Loucy (cell line): ENCODE results near the gene TSTD2.
A peak's percentile ranks its signal among the peaks of the same experiment; 100 is the strongest.

Source experiments
- H2AFZ ChIP-seq: fragments of 200-600 bp; sonication (generic); 2 replicates; pipeline ENCODE4 v1.6.0; 2016; ENCODE audit warnings: antibody characterized with exemption, mild to moderate bottlenecking, low read length, moderate library complexity
- H3F3A ChIP-seq: fragments of 200-600 bp; 2 replicates; pipeline ENCODE4 v1.6.0; 2016; ENCODE audit warnings: antibody characterized with exemption, low read depth, mild to moderate bottlenecking
- H3K27me3 ChIP-seq: fragments of 200-600 bp; sonication (generic); 2 replicates; pipeline ENCODE4 v1.6.1; 2014; ENCODE audit warnings: low read length, mild to moderate bottlenecking; ENCODE audit not compliant: insufficient read depth, poor library complexity, severe bottlenecking
- H3K36me3 ChIP-seq: fragments of 200-600 bp; sonication (generic); 2 replicates; pipeline ENCODE4 v1.6.1; 2016; ENCODE audit warnings: low read length; ENCODE audit not compliant: insufficient read depth
- H3K4me1 ChIP-seq: fragments of 200-600 bp; sonication (generic); 2 replicates; pipeline ENCODE4 v1.5.1; 2014; ENCODE audit warnings: low read length, mild to moderate bottlenecking; ENCODE audit not compliant: insufficient read depth, poor library complexity, severe bottlenecking
- H3K4me2 ChIP-seq: fragments of 200-600 bp; sonication (generic); 2 replicates; pipeline ENCODE4 v1.6.0; 2014; ENCODE audit warnings: antibody characterized with exemption, low read length, low read depth, mild to moderate bottlenecking; ENCODE audit not compliant: poor library complexity, severe bottlenecking
- H3K4me3 ChIP-seq: fragments of 200-600 bp; sonication (generic); 2 replicates; pipeline ENCODE4 v1.5.1; 2014; ENCODE audit warnings: low read length, mild to moderate bottlenecking, mixed read lengths; ENCODE audit not compliant: poor library complexity, severe bottlenecking
- H3K79me2 ChIP-seq: fragments of 200-600 bp; sonication (generic); 2 replicates; pipeline ENCODE4 v1.6.1; 2014; ENCODE audit warnings: low read length; ENCODE audit not compliant: insufficient read depth
- H3K9ac ChIP-seq: fragments of 200-600 bp; sonication (generic); 2 replicates; pipeline ENCODE4 v1.6.0; 2014; ENCODE audit warnings: mild to moderate bottlenecking, low read depth, low read length, moderate library complexity; ENCODE audit not compliant: poor library complexity, severe bottlenecking
- H3K9me2 ChIP-seq: fragments of 200-600 bp; sonication (generic); replicated peaks from 2 replicates; pipeline ENCODE4 v1.6.1; 2016; ENCODE audit warnings: low read depth, low read length, mixed read lengths
- H3K9me3 ChIP-seq: fragments of 200-600 bp; sonication (generic); 2 replicates; pipeline ENCODE4 v1.6.1; 2014; ENCODE audit warnings: mild to moderate bottlenecking, antibody characterized with exemption, low read length, low read depth; ENCODE audit not compliant: insufficient read depth
- H4K20me1 ChIP-seq: fragments of 200-600 bp; sonication (generic); 2 replicates; pipeline ENCODE4 v1.6.0; 2014; ENCODE audit warnings: antibody characterized with exemption, low read length, mild to moderate bottlenecking; ENCODE audit not compliant: insufficient read depth, poor library complexity, severe bottlenecking
- EZH2phosphoT487 ChIP-seq: fragments of 200-600 bp; IDR thresholded peaks from 2 replicates; pipeline ENCODE4 v1.6.1; 2018; ENCODE audit warnings: antibody characterized with exemption, mild to moderate bottlenecking, moderate library complexity, borderline replicate concordance
- TF ChIP-seq, protein P1 (sequence below): fragments of 200-600 bp; sonication (generic); conservative IDR thresholded peaks from 2 replicates; pipeline ENCODE4 v1.5.1; 2014; ENCODE audit warnings: mild to moderate bottlenecking, antibody characterized with exemption, low read length

Gene TSTD2

GRCh38 chr9:97598461-97599288, 34.5 kb downstream of the TSTD2 start:
- Histone ChIP-seq H3K27me3 (no peaks in the 10 kb centered on the region), H4K20me1 (no peaks in the 10 kb centered on the region), H3K9me2 (no peaks in the 10 kb centered on the region), H3K4me1 (no peaks in the 10 kb centered on the region), H3K4me2 (peak overlapping the region; percentile 40), H2AFZ (peak overlapping the region; percentile 32; the same call in 1 of the 2 replicates), H3F3A (no peaks in the 10 kb centered on the region), H3K4me3 (no peak overlapping the region), H3K9ac (no peak overlapping the region), H3K9me3 (no peaks in the 10 kb centered on the region), H3K79me2 (no peaks in the 10 kb centered on the region), H3K36me3 (peaks cover 42% of the 10 kb centered on the region; the same call in 1 of the 2 replicates)
- TF ChIP-seq EZH2phosphoT487 = no peak
- TF ChIP-seq, protein P1, sequence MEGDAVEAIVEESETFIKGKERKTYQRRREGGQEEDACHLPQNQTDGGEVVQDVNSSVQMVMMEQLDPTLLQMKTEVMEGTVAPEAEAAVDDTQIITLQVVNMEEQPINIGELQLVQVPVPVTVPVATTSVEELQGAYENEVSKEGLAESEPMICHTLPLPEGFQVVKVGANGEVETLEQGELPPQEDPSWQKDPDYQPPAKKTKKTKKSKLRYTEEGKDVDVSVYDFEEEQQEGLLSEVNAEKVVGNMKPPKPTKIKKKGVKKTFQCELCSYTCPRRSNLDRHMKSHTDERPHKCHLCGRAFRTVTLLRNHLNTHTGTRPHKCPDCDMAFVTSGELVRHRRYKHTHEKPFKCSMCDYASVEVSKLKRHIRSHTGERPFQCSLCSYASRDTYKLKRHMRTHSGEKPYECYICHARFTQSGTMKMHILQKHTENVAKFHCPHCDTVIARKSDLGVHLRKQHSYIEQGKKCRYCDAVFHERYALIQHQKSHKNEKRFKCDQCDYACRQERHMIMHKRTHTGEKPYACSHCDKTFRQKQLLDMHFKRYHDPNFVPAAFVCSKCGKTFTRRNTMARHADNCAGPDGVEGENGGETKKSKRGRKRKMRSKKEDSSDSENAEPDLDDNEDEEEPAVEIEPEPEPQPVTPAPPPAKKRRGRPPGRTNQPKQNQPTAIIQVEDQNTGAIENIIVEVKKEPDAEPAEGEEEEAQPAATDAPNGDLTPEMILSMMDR = peak; percentile 83

DNA sequence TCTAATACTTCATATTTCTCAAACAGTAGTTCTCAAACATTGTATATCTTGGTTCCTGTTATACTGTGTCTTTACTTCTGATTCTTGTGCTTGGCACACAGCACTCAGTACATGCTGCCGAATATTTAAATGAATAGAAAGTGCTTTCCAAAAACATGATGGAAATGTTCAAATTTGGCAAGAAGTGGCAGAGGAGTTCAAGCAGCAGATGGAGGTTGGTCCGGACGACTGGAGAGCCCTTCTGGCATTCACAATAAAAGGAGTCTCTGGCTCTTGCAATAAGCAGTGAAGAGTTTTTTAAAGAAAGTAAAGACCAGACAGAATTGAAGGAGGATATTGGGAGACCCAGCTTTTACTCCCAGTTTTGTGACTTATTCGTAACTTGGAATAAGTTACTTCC, 36.3 kb downstream of the TSTD2 start:
- Histone ChIP-seq H4K20me1 (no peaks in the 10 kb centered on the region), H3K27me3 (no peaks in the 10 kb centered on the region), H3K4me1 (no peaks in the 10 kb centered on the region), H3K9me3 (no peaks in the 10 kb centered on the region), H3K9ac (no peak overlapping the region), H3K9me2 (no peaks in the 10 kb centered on the region), H2AFZ (no peak overlapping the region), H3K4me2 (no peak overlapping the region), H3F3A (no peaks in the 10 kb centered on the region), H3K4me3 (no peak overlapping the region), H3K79me2 (no peaks in the 10 kb centered on the region), H3K36me3 (peaks cover 26% of the 10 kb centered on the region; the same call in 1 of the 2 replicates)
- TF ChIP-seq, protein P1 = no peak
- TF ChIP-seq EZH2phosphoT487 = no peak

- Histone ChIP-seq H4K20me1 (no peaks in the 10 kb centered on the region), H3K79me2 (no peaks in the 10 kb centered on the region), H3K4me3 (no peak overlapping the region), H3K4me2 (no peak overlapping the region), H3K9me3 (no peaks in the 10 kb centered on the region), H2AFZ (no peak overlapping the region), H3K27me3 (no peaks in the 10 kb centered on the region), H3K4me1 (no peaks in the 10 kb centered on the region), H3K36me3 (peaks cover 1% of the 10 kb centered on the region; the same call in 1 of the 2 replicates), H3K9ac (no peak overlapping the region), H3F3A (no peaks in the 10 kb centered on the region), H3K9me2 (no peaks in the 10 kb centered on the region)
- no peak for TF ChIP-seq EZH2phosphoT487
- TF ChIP-seq, protein P1 = no peak
These were observed 38.7 kb downstream of the TSTD2 start for GRCh38 chr9:97594381-97594921.
